OCI-LY1 (cell line): Measurements from ENCODE around the gene CMTM8.

Experiments used
- H2AFZ ChIP-seq: fragments of 200-600 bp; sonication (generic), shearing (Covaris generic); 2 replicates; pipeline ENCODE4 v1.6.0; 2014; ENCODE audit warnings: antibody characterized with exemption, mild to moderate bottlenecking, low read length
- H3F3A ChIP-seq: fragments of 200-600 bp; sonication (generic), shearing (Covaris generic); 2 replicates; pipeline ENCODE4 v1.6.0; 2014; ENCODE audit warnings: mild to moderate bottlenecking, antibody characterized with exemption, low read length, moderate library complexity; ENCODE audit not compliant: insufficient read depth
- H3K27ac ChIP-seq: fragments of 200-600 bp; sonication (generic); 2 replicates; pipeline ENCODE4 v1.5.1; 2014; ENCODE audit warnings: low read length, mixed run types, mild to moderate bottlenecking, low read depth; ENCODE audit not compliant: poor library complexity, severe bottlenecking
- H3K27me3 ChIP-seq: fragments of 200-600 bp; sonication (generic); 2 replicates; pipeline ENCODE4 v1.6.0; 2014; ENCODE audit warnings: antibody characterized with exemption, mild to moderate bottlenecking, low read length, moderate library complexity; ENCODE audit not compliant: insufficient read depth
- H3K36me3 ChIP-seq: fragments of 200-600 bp; sonication (generic); 2 replicates; pipeline ENCODE4 v1.6.1; 2014; ENCODE audit warnings: mild to moderate bottlenecking, antibody characterized with exemption, low read length, moderate library complexity, mixed read lengths; ENCODE audit not compliant: insufficient read depth
- H3K4me1 ChIP-seq: fragments of 200-600 bp; sonication (generic); 2 replicates; pipeline ENCODE4 v1.5.1; 2014; ENCODE audit warnings: mild to moderate bottlenecking, low read length, moderate library complexity; ENCODE audit not compliant: insufficient read depth, severe bottlenecking
- H3K4me2 ChIP-seq: fragments of 200-600 bp; sonication (generic), shearing (Covaris generic); 2 replicates; pipeline ENCODE4 v1.6.1; 2014; ENCODE audit warnings: low read length
- H3K4me3 ChIP-seq: fragments of 200-600 bp; sonication (generic); 2 replicates; pipeline ENCODE4 v1.5.1; 2014; ENCODE audit warnings: low read length, low read depth, mild to moderate bottlenecking, mixed read lengths; ENCODE audit not compliant: poor library complexity, severe bottlenecking
- H3K79me2 ChIP-seq: fragments of 200-600 bp; shearing (Covaris generic); 2 replicates; pipeline ENCODE4 v1.6.1; 2016; ENCODE audit warnings: mixed run types, low read length, mixed read lengths; ENCODE audit not compliant: insufficient read depth
- H3K9ac ChIP-seq: fragments of 200-600 bp; sonication (generic), shearing (Covaris generic); 2 replicates; pipeline ENCODE4 v1.6.1; 2014; ENCODE audit warnings: mild to moderate bottlenecking, low read length, mixed read lengths
- H3K9me2 ChIP-seq: fragments of 200-600 bp; sonication (generic), shearing (Covaris generic); 2 replicates; pipeline ENCODE4 v1.6.1; 2014; ENCODE audit warnings: low read depth, mild to moderate bottlenecking, low read length, mixed read lengths
- H3K9me3 ChIP-seq: fragments of 200-600 bp; shearing (Covaris generic); 2 replicates; pipeline ENCODE4 v1.6.1; 2014; ENCODE audit warnings: low read length, mixed read lengths
- H4K20me1 ChIP-seq: fragments of 200-600 bp; sonication (generic), shearing (Covaris generic); 2 replicates; pipeline ENCODE4 v1.6.0; 2016; ENCODE audit warnings: mild to moderate bottlenecking, low read length; ENCODE audit not compliant: insufficient read depth
- CTCF ChIP-seq: fragments of 200-600 bp; sonication (generic), shearing (Covaris generic); IDR thresholded peaks from 2 replicates; pipeline ENCODE4 v1.5.1; 2017; ENCODE audit warnings: mild to moderate bottlenecking, antibody characterized with exemption, low read length, moderate library complexity, mixed read lengths
- EZH2 ChIP-seq: fragments of 200-600 bp; sonication (generic), shearing (Covaris generic); IDR thresholded peaks from 2 replicates; pipeline ENCODE4 v1.8.0; 2017; ENCODE audit warnings: borderline replicate concordance, mixed run types, mild to moderate bottlenecking, antibody characterized with exemption, low read length, moderate library complexity, mixed read lengths

Gene CMTM8

GRCh38 chr3:32240159-32240545, 1.7 kb downstream of the CMTM8 start:
- Histone ChIP-seq H3K36me3 (peaks cover 4% of the 10 kb centered on the region; the same call in 1 of the 2 replicates), H3K4me3 (peak overlapping the region; percentile 74), H3K9me2 (no peaks in the 10 kb centered on the region), H3K4me1 (peaks cover 21% of the 10 kb centered on the region), H3K79me2 (no peaks in the 10 kb centered on the region), H3K9me3 (no peaks in the 10 kb centered on the region), H3K27ac (no peak overlapping the region), H3F3A (no peaks in the 10 kb centered on the region), H2AFZ (no peak overlapping the region), H3K9ac (no peak overlapping the region; the same call in 1 of the 2 replicates), H4K20me1 (no peaks in the 10 kb centered on the region), H3K27me3 (no peaks in the 10 kb centered on the region; the same call in 1 of the 2 replicates), H3K4me2 (peak overlapping the region; percentile 92)
- TF ChIP-seq EZH2 (no peak), CTCF (peak; percentile 83)

- Histone ChIP-seq H3K4me2 (no peak overlapping the region), H3K4me1 (peaks cover 21% of the 10 kb centered on the region), H3K27me3 (no peaks in the 10 kb centered on the region; the same call in 1 of the 2 replicates), H3K9me3 (no peaks in the 10 kb centered on the region), H3F3A (no peaks in the 10 kb centered on the region), H3K9ac (no peak overlapping the region), H3K36me3 (peaks cover 4% of the 10 kb centered on the region; the same call in 1 of the 2 replicates), H2AFZ (no peak overlapping the region), H3K4me3 (no peak overlapping the region), H3K79me2 (no peaks in the 10 kb centered on the region), H3K9me2 (no peaks in the 10 kb centered on the region), H3K27ac (no peak overlapping the region), H4K20me1 (no peaks in the 10 kb centered on the region)
- TF ChIP-seq EZH2 (no peak), CTCF (no peak)
Observed at GRCh38 chr3:32241100-32241499, 2.6 kb downstream of the CMTM8 start.

GRCh38 chr3:32243519-32243918, 5.0 kb downstream of the CMTM8 start:
- Histone ChIP-seq H3K4me1 (peaks cover 15% of the 10 kb centered on the region), H3K9me2 (no peaks in the 10 kb centered on the region), H3K36me3 (no peaks in the 10 kb centered on the region), H2AFZ (no peak overlapping the region), H3F3A (no peaks in the 10 kb centered on the region), H4K20me1 (no peaks in the 10 kb centered on the region), H3K9me3 (no peaks in the 10 kb centered on the region), H3K4me3 (no peak overlapping the region), H3K9ac (no peak overlapping the region), H3K4me2 (no peak overlapping the region), H3K27ac (no peak overlapping the region), H3K27me3 (no peaks in the 10 kb centered on the region), H3K79me2 (no peaks in the 10 kb centered on the region)
- no peak for TF ChIP-seq CTCF
- TF ChIP-seq EZH2: no peak
